Measurements from ENCODE around the gene ANKRD63. TPM values are rescaled to one million over a fixed set of nuclear protein-coding genes. Genes with fewer than 3 reads are reported as not detected.
A peak's percentile ranks its signal among the peaks of the same experiment; 100 is the strongest.

ANKRD63 gene
- polyA plus RNA-seq, 3 donors: not detected

- TF ChIP-seq, protein P1, sequence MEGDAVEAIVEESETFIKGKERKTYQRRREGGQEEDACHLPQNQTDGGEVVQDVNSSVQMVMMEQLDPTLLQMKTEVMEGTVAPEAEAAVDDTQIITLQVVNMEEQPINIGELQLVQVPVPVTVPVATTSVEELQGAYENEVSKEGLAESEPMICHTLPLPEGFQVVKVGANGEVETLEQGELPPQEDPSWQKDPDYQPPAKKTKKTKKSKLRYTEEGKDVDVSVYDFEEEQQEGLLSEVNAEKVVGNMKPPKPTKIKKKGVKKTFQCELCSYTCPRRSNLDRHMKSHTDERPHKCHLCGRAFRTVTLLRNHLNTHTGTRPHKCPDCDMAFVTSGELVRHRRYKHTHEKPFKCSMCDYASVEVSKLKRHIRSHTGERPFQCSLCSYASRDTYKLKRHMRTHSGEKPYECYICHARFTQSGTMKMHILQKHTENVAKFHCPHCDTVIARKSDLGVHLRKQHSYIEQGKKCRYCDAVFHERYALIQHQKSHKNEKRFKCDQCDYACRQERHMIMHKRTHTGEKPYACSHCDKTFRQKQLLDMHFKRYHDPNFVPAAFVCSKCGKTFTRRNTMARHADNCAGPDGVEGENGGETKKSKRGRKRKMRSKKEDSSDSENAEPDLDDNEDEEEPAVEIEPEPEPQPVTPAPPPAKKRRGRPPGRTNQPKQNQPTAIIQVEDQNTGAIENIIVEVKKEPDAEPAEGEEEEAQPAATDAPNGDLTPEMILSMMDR (IDR thresholded peaks at IDR 0.05): no peak
- H3K4me1 ChIP-seq (ENCODE audit: control insufficient read depth in 1 of 2, insufficient read depth in 2 of 2, low read length in 2 of 2): peaks cover 77 to 85% of the 10 kb centered on the region in 2 donors
- Mint-ChIP-seq H3K27me3 (ENCODE audit: low read depth in 3 of 3) (peaks cover 1 to 4% (median 2%) of the 10 kb centered on the region in 3 donors), H3K4me3 (no peak overlapping the region), H3K36me3 (peaks cover 51 to 56% of the 10 kb centered on the region in 2 donors), H3K9me3 (peaks cover 0 to 1% (median 0%) of the 10 kb centered on the region in 7 donors), H3K27ac (peak overlapping the region; percentile 35 to 87 (median 72)), H3K4me1 (peaks cover 95% of the 10 kb centered on the region)
- intact Hi-C loops (cut with micrococcal nuclease): no loop called here
- no peaks in the 10 kb centered on the region for H3K9me3 ChIP-seq (replicated peaks in 1 of 2; ENCODE audit: control insufficient read depth in 1 of 2, insufficient read depth in 1 of 2, low read length in 2 of 2)
- 19% methylated on average over 5 of the region's 5 CpGs for WGBS (ENCODE audit: insufficient coverage)
- H3K27me3 ChIP-seq (ENCODE audit: control insufficient read depth in 2 of 2, insufficient read depth in 2 of 2, low read length in 2 of 2): no peaks in the 10 kb centered on the region
- no peak overlapping the region for H3K4me2 ChIP-seq (replicated peaks; ENCODE audit: extremely low read depth, low read length, poor library complexity, severe bottlenecking)
- DNase-seq: peak in 2 of 3 donors; percentile 70 to 73
- H2AFZ ChIP-seq (ENCODE audit: insufficient read depth, low read depth, low read length, poor library complexity, severe bottlenecking): no peak overlapping the region
- H3K4me3 ChIP-seq (replicated peaks in 1 of 3; ENCODE audit: low read depth in 2 of 3, low read length in 3 of 3): no peak overlapping the region
- no peak overlapping the region for H3K9ac ChIP-seq (ENCODE audit: insufficient read depth, low read length, poor library complexity, severe bottlenecking)
- peaks cover 3 to 40% of the 10 kb centered on the region in 2 donors for H3K36me3 ChIP-seq (replicated peaks in 1 of 2; ENCODE audit: control insufficient read depth in 1 of 2, insufficient read depth in 2 of 2, low read length in 2 of 2)
- H3K79me2 ChIP-seq (ENCODE audit: insufficient read depth, low read length): peaks cover 33% of the 10 kb centered on the region
- H3K27ac ChIP-seq (ENCODE audit: low read depth in 1 of 2, low read length in 2 of 2): no peak overlapping the region
- H4K20me1 ChIP-seq (ENCODE audit: insufficient read depth, low read length): no peaks in the 10 kb centered on the region
Measured at GRCh38 chr15:40330368-40330836, 47.5 kb upstream of the ANKRD63 start.

DNA sequence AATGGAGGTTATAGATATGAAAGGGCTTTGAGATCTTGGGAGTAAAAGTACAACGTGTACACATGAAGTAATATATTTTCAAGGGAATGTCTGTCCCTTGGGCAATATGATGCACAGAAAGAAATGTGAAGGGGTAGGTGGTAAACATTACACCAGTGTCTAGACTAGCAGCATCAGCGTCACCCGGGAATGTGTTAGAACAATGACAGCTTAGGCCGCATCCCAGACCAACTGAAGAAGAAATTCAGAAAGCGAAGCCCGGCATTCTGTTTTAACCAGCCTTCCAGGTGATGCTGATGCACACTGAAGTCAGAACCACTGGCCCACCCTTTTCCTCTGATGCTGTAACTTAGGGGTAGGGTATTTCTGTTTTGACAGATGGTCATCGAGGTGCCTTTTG is 46.9 kb upstream of the ANKRD63 start:
- H3K9me3 ChIP-seq (replicated peaks in 1 of 2; ENCODE audit: control insufficient read depth in 1 of 2, insufficient read depth in 1 of 2, low read length in 2 of 2): no peaks in the 10 kb centered on the region
- H3K9ac ChIP-seq (ENCODE audit: insufficient read depth, low read length, poor library complexity, severe bottlenecking): no peak overlapping the region
- no peak overlapping the region for H3K27ac ChIP-seq (ENCODE audit: low read depth in 1 of 2, low read length in 2 of 2)
- no peak overlapping the region for H3K4me3 ChIP-seq (replicated peaks in 1 of 3; ENCODE audit: low read depth in 2 of 3, low read length in 3 of 3)
- peaks cover 3 to 40% of the 10 kb centered on the region in 2 donors for H3K36me3 ChIP-seq (replicated peaks in 1 of 2; ENCODE audit: control insufficient read depth in 1 of 2, insufficient read depth in 2 of 2, low read length in 2 of 2)
- Mint-ChIP-seq H3K27me3 (ENCODE audit: low read depth in 3 of 3) (peaks cover 1 to 4% (median 2%) of the 10 kb centered on the region in 3 donors), H3K4me1 (peaks cover 95% of the 10 kb centered on the region), H3K36me3 (peaks cover 54 to 56% of the 10 kb centered on the region in 2 donors), H3K27ac (peak overlapping the region in 3 of 7 donors; percentile 35 to 87 (median 72)), H3K4me3 (no peak overlapping the region), H3K9me3 (peaks cover 0 to 1% (median 0%) of the 10 kb centered on the region in 7 donors)
- intact Hi-C loops (cut with micrococcal nuclease): no loop called here
- H3K27me3 ChIP-seq (ENCODE audit: control insufficient read depth in 2 of 2, insufficient read depth in 2 of 2, low read length in 2 of 2): no peaks in the 10 kb centered on the region
- TF ChIP-seq, protein P1 (IDR thresholded peaks at IDR 0.05): no peak
- H3K4me2 ChIP-seq (replicated peaks; ENCODE audit: extremely low read depth, low read length, poor library complexity, severe bottlenecking): no peak overlapping the region
- 89% methylated on average over 3 of the region's 7 CpGs for WGBS (ENCODE audit: insufficient coverage)
- peaks cover 1% of the 10 kb centered on the region for H4K20me1 ChIP-seq (ENCODE audit: insufficient read depth, low read length)
- no peak for DNase-seq
- peaks cover 77 to 85% of the 10 kb centered on the region in 2 donors for H3K4me1 ChIP-seq (ENCODE audit: control insufficient read depth in 1 of 2, insufficient read depth in 2 of 2, low read length in 2 of 2)
- peaks cover 38% of the 10 kb centered on the region for H3K79me2 ChIP-seq (ENCODE audit: insufficient read depth, low read length)
- no peak overlapping the region for H2AFZ ChIP-seq (ENCODE audit: insufficient read depth, low read depth, low read length, poor library complexity, severe bottlenecking)

All from CD14-positive monocyte (primary cell).